Measurements from ENCODE around the gene PATE2. TPM values are rescaled to one million over a fixed set of nuclear protein-coding genes. Genes with fewer than 3 reads are reported as not detected.

PATE2 gene
- total RNA-seq, 1 donor from 2014 or later, result 0.20 TPM

Other genes starting within 250 kb of the PATE2 start
- 67.2 to 69.3 TPM (median 67.8 TPM) in 3 replicates for gene EI24, start 209.4 kb downstream of the PATE2 start, total RNA-seq
- 146 to 167 TPM (median 162 TPM) in 3 replicates for gene STT3A, start 186.0 kb downstream of the PATE2 start, total RNA-seq
- 23.3 to 25.9 TPM (median 24.7 TPM) in 3 replicates for gene CHEK1, start 153.7 kb downstream of the PATE2 start, total RNA-seq
- 0.25 TPM in 1 of 3 replicates, not detected in the others for gene ACRV1, start 98.0 kb downstream of the PATE2 start, total RNA-seq
- not detected in 3 replicates for gene PATE1, start 32.5 kb downstream of the PATE2 start, total RNA-seq
- gene PATE3, start 9.3 kb upstream of the PATE2 start, total RNA-seq, result not detected in 3 replicates
- not detected in 3 replicates for gene PATE4, start 54.5 kb upstream of the PATE2 start, total RNA-seq
- gene HYLS1, start 108.8 kb upstream of the PATE2 start, total RNA-seq, result 5.2 to 5.8 TPM (median 5.4 TPM) in 3 replicates
- 9.1 to 9.9 TPM (median 9.7 TPM) in 3 replicates for gene PUS3, start 124.4 kb upstream of the PATE2 start, total RNA-seq
- gene DDX25, start 125.7 kb upstream of the PATE2 start, total RNA-seq, result 0.98 to 1.7 TPM (median 1.1 TPM) in 3 replicates
- not detected in 3 replicates for gene VSIG10L2, start 167.2 kb upstream of the PATE2 start, total RNA-seq

Measured in mesothelial cell of epicardium (in vitro differentiated cells).